GM21737 (cell line): ENCODE measurements around the gene PLEKHJ1.
A peak's percentile ranks its signal among the peaks of the same experiment; 100 is the strongest.

Experiments
- ATAC-seq: cut with Tn5 transposase; IDR thresholded peaks from one replicate; pipeline ENCODE4 v1.9.1; 2021; ENCODE audit warnings: mild to moderate bottlenecking, moderate library complexity; ENCODE audit not compliant: unreplicated experiment

PLEKHJ1 gene

GRCh38 chr19:2237051-2237868 lies 1.1 kb upstream of the PLEKHJ1 start:
- ATAC-seq = no peak

- ATAC-seq = no peak
Observed at GRCh38 chr19:2236064-2236313, 140 bp downstream of the PLEKHJ1 start.

GRCh38 chr19:2235381-2236063 lies 607 bp downstream of the PLEKHJ1 start:
- peak; percentile 5 for ATAC-seq

- no peak for ATAC-seq
Observed at GRCh38 chr19:2234996-2235380, 1.1 kb downstream of the PLEKHJ1 start.

GRCh38 chr19:2233601-2234280 lies 2.4 kb downstream of the PLEKHJ1 start:
- ATAC-seq = no peak

GRCh38 chr19:2232286-2233151 lies 3.6 kb downstream of the PLEKHJ1 start:
- no peak for ATAC-seq

- no peak for ATAC-seq
Observed at GRCh38 chr19:2231621-2232221, 4.4 kb downstream of the PLEKHJ1 start.

- no peak for ATAC-seq
Observed at GRCh38 chr19:2230807-2231533, 5.2 kb downstream of the PLEKHJ1 start.

- no peak for ATAC-seq
Observed at GRCh38 chr19:2230033-2230531, 6.0 kb downstream of the PLEKHJ1 start.

- no peak for ATAC-seq
Observed at GRCh38 chr19:2229103-2230032, 6.8 kb downstream of the PLEKHJ1 start.

GRCh38 chr19:2228157-2229030 lies 7.7 kb downstream of the PLEKHJ1 start:
- ATAC-seq = no peak

GRCh38 chr19:2227415-2228156 lies 8.5 kb downstream of the PLEKHJ1 start:
- no peak for ATAC-seq

- ATAC-seq = no peak
Observed at GRCh38 chr19:2226840-2227360, 9.2 kb downstream of the PLEKHJ1 start.

GRCh38 chr19:2226051-2226839 lies 9.9 kb downstream of the PLEKHJ1 start:
- ATAC-seq = no peak

GRCh38 chr19:2225415-2226050 lies 10.6 kb downstream of the PLEKHJ1 start:
- ATAC-seq = no peak
